ENCODE measurements around the gene ABI3BP.

DNA sequence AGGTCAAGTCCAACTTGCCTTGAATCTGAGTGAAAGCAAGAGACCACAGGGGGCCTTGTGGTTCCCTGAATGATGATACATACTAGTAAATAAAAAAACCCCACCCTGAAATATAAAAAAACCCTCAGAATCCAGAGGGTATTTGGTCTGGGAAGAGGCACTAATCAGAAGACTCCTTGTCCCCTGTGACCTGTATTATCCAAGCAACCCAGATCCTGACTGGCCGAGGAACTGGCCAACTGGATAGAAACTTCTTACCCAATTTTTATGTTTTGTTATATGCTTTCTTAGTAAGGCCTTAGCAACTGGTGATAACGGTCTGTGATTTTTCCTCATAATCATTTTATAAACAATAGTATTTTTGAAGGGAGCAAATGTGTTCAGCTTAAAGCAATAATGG, 17.5 kb downstream of the ABI3BP start:
- no peak for TF ChIP-seq CTCF (conservative IDR thresholded peaks at IDR 0.05; ENCODE audit: low read length)
- TF ChIP-seq EZH2phosphoT487 (IDR thresholded peaks at IDR 0.05; ENCODE audit: borderline replicate concordance), result no peak

Data from Loucy (cell line).